Stimulated activated CD8-positive, alpha-beta memory T cell treated with anti-CD3 and anti-CD28 coated beads, Interleukin-4, amount 100 ng/mL, for 1 hour (primary cell): ENCODE results near the gene NEU3.

ENCODE experiments used
- DNase-seq, 2 donors: peaks; one replicate each; pipeline ENCODE4 v3.0.0-alpha.2; 2020; ENCODE audit warnings: low read depth in 2 of 2, low spot score in 1 of 2

The NEU3 gene

GRCh38 chr11:75059299-75059698 lies 70.6 kb downstream of the NEU3 start:
- DNase-seq, result no peak

DNA sequence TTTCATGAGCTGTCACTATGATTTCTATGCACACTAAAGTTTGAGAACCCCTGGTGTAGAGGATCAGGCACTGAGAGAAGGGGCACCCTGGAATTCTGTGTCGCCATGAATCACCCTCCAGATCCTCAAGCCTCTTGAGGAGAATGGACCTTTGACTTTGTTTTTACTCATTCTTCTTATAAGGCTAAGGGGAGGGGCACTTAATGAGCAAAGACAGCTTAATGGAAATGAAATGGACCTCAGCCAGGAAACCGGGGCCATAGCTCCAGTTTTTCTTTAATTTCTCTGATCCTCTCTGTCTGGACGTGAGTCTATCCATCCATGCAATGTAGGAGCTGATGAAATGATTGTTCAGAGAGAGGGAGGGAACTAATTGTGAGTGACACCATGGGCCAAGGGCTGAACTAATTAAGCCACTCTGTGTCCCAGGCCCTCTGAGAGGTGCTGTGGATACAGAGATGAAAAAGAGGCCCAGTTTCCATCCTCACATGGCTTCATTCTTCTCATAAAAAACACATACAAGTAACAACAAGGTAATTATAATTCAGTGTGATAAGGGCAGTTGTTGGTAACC lies 75.1 kb downstream of the NEU3 start:
- DNase-seq, result no peak

DNA sequence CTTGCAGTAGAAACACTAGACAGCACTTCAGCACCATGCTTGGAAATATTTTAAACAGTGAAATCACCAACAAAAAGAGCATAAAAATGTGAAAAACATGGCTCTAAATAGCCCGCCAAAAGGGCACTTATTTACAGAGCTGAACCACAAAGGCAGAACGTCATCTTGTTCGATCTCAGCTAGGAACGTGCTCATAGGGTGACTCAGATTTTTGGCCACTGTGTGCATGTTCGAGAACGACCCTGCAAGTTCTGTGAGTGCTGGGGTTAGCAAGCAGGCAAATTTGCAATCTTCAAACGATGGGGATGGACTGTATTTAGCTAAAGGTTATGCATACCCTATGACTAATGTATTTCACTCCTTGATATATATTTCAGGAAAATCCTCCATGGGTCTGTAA lies 77.3 kb downstream of the NEU3 start:
- no peak for DNase-seq
